Stimulated activated CD4-positive, alpha-beta T cell treated with anti-CD3 and anti-CD28 coated beads, Interleukin-2, amount 100 ng/mL, for 48 hours (primary cell): ENCODE results near the gene NRSN2.

Experiments
- DNase-seq, 2 donors: peaks; one replicate each; pipeline ENCODE4 v3.0.0-alpha.2; 2020

NRSN2 gene

DNA sequence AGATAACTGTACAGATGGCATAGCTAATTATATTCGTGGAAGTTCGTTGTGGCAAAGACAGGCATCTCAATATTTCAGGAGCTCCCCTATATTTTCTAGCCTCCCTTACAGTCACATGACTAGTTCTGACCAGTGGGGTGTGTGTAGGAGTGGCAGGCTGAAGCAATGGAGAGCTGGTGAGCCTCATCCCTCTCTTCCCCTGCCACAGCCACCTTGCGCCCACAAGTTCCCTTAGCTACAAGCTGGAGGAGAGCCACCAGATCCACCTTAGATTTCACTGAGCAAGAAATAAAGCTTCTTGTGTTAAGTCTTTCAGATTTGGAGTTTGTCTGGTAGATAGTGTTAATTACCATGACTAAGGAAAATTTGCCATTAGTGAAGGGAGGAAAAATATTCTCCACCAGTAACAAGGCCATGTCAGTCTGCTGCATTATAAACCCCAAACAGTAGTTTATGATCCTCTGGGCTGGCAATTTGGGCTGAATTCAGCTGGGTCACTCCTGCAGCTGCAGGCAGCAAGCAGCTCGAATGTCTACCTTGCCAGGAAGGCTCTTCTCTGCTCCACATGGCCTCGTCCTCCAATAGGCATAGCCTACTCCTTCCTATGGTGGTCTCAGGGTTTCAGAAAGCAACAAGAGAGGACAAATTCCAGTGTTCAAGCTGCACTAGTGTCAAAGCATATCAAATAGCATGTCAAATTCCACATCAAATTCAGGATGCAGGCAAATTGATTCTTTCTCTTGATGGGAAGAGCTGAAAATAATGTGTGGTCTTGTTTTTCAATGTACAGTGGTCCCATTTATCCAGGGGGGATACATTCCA lies 53.8 kb downstream of the NRSN2 start:
- DNase-seq, result no peak

- DNase-seq, result no peak
These were observed 55.0 kb downstream of the NRSN2 start for GRCh38 chr20:401682-402495.

- no peak for DNase-seq
These were observed 55.6 kb downstream of the NRSN2 start for GRCh38 chr20:402496-402885.

GRCh38 chr20:402898-403581 lies 56.1 kb downstream of the NRSN2 start:
- no peak for DNase-seq

DNA sequence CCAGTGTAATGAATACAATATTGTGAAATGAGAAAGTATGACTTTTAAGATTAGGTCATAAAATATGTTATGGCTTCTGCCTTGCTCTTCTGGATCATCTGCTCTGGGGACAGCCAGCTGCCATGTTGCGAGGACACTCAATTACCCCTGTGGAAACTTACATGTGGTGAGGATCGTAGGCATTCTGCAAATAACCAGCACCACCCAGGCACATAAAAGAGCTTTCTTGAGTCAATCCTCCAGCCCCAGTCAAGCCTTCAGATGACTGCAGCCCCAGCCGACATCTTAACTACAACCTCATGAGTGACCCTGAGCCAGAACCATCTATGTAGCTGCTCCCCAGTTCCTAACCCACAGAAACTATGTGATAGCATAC lies 56.7 kb downstream of the NRSN2 start:
- DNase-seq, result no peak

DNA sequence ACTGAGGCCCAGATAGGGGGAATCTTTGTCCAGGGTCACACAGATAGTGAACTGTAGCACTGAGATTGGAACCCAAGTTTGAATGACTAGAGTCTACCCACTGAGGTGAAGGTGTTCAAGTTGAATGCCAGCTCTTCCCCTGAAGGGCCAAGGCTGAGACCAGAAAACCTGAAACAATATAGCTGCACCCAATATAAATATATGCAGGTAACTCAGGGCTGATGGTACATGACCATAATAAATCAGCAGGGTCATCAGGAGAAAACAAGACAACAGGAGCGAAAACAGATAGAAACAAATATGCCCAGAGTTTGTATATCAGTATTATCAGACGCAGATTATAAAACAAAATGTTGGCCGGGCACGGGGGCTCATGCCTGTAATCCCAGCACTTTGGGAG lies 57.2 kb downstream of the NRSN2 start:
- DNase-seq, result no peak
